ENCODE measurements around the gene ERBB4.

The ERBB4 gene

DNA sequence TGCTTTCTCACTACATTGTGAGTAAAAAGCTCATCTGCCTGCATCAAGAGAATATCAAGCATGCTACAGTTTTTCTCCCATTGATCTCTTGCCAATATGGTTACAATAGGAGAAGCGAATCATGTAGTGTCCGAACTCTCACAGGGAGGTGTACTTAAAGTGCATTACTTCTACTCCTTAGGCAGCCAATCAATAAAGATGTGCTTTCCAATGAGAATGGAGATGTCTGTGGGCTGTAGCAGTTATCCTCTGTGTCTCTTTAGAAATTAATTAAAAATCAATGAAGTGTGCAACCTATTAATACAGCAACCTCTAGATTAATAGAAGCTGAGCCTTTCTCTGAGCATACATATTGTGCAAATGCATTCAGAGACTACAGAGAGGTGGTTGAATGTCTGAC, 1098.5 kb downstream of the ERBB4 start:
- Histone ChIP-seq H2AFZ (ENCODE audit: low read length) (no peak overlapping the region), H3F3A (ENCODE audit: low read depth) (no peaks in the 10 kb centered on the region)

DNA sequence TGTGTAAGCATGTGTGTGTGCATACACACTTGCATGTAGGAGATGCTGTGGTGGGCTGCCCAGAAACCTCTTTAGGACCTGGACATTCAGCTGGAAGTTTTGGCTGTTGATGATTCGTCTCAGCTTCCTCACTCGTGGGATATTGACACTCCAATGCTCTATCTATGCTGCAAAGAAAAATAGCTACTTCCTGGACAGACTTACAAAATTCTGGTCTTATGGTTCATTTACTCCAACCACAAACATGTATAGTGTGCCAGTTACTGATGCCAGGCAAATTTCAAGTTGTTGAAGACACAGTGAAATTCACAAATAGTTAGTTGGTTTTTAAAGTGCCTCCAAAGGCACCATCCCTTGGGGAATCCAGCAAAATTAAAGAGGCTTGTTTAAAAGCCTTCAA, 1099.6 kb downstream of the ERBB4 start:
- Histone ChIP-seq H3K79me2 (ENCODE audit: insufficient read depth, low read length) (no peaks in the 10 kb centered on the region), H3F3A (ENCODE audit: low read depth) (no peaks in the 10 kb centered on the region), H3K36me3 (ENCODE audit: insufficient read depth, low read length) (no peaks in the 10 kb centered on the region), H3K4me1 (ENCODE audit: insufficient read depth, low read length, poor library complexity, severe bottlenecking) (peaks cover 14% of the 10 kb centered on the region), H3K4me3 (ENCODE audit: low read length, poor library complexity, severe bottlenecking) (peak overlapping the region; percentile 24), H3K9ac (ENCODE audit: low read depth, low read length, poor library complexity, severe bottlenecking) (no peak overlapping the region), H3K9me3 (ENCODE audit: insufficient read depth, low read depth, low read length) (no peaks in the 10 kb centered on the region), H2AFZ (ENCODE audit: low read length) (peak overlapping the region; percentile 65), H3K4me2 (ENCODE audit: low read depth, low read length, poor library complexity, severe bottlenecking) (peak overlapping the region; percentile 30), H3K27me3 (ENCODE audit: insufficient read depth, low read length, poor library complexity, severe bottlenecking) (no peaks in the 10 kb centered on the region), H3K9me2 (replicated peaks; ENCODE audit: low read depth, low read length) (no peaks in the 10 kb centered on the region), H4K20me1 (ENCODE audit: insufficient read depth, low read length, poor library complexity, severe bottlenecking) (no peaks in the 10 kb centered on the region)
- TF ChIP-seq CTCF (conservative IDR thresholded peaks at IDR 0.05; ENCODE audit: low read length) (no peak), EZH2phosphoT487 (IDR thresholded peaks at IDR 0.05; ENCODE audit: borderline replicate concordance) (no peak)

More for the DNA sequence above, 1098.5 kb downstream of the ERBB4 start:
- no peaks in the 10 kb centered on the region for H4K20me1 ChIP-seq (ENCODE audit: insufficient read depth, low read length, poor library complexity, severe bottlenecking)
- H3K9me2 ChIP-seq (replicated peaks; ENCODE audit: low read depth, low read length) = no peaks in the 10 kb centered on the region
- H3K36me3 ChIP-seq (ENCODE audit: insufficient read depth, low read length) = no peaks in the 10 kb centered on the region
- H3K9me3 ChIP-seq (ENCODE audit: insufficient read depth, low read depth, low read length) = no peaks in the 10 kb centered on the region
- H3K79me2 ChIP-seq (ENCODE audit: insufficient read depth, low read length) = no peaks in the 10 kb centered on the region
- no peaks in the 10 kb centered on the region for H3K27me3 ChIP-seq (ENCODE audit: insufficient read depth, low read length, poor library complexity, severe bottlenecking)
- no peak overlapping the region for H3K4me3 ChIP-seq (ENCODE audit: low read length, poor library complexity, severe bottlenecking)
- peaks cover 14% of the 10 kb centered on the region for H3K4me1 ChIP-seq (ENCODE audit: insufficient read depth, low read length, poor library complexity, severe bottlenecking)
- TF ChIP-seq EZH2phosphoT487 (IDR thresholded peaks at IDR 0.05; ENCODE audit: borderline replicate concordance) (no peak), CTCF (conservative IDR thresholded peaks at IDR 0.05; ENCODE audit: low read length) (no peak)
- no peak overlapping the region for H3K4me2 ChIP-seq (ENCODE audit: low read depth, low read length, poor library complexity, severe bottlenecking)
- H3K9ac ChIP-seq (ENCODE audit: low read depth, low read length, poor library complexity, severe bottlenecking) = no peak overlapping the region

GRCh38 chr2:211437396-211437795, 1101.2 kb downstream of the ERBB4 start:
- H3K9me2 ChIP-seq (replicated peaks; ENCODE audit: low read depth, low read length) = no peaks in the 10 kb centered on the region
- no peaks in the 10 kb centered on the region for H3K9me3 ChIP-seq (ENCODE audit: insufficient read depth, low read depth, low read length)
- H3K27me3 ChIP-seq (ENCODE audit: insufficient read depth, low read length, poor library complexity, severe bottlenecking) = no peaks in the 10 kb centered on the region
- no peak overlapping the region for H3K4me3 ChIP-seq (ENCODE audit: low read length, poor library complexity, severe bottlenecking)
- H4K20me1 ChIP-seq (ENCODE audit: insufficient read depth, low read length, poor library complexity, severe bottlenecking) = no peaks in the 10 kb centered on the region
- H3K79me2 ChIP-seq (ENCODE audit: insufficient read depth, low read length) = no peaks in the 10 kb centered on the region
- H3K4me1 ChIP-seq (ENCODE audit: insufficient read depth, low read length, poor library complexity, severe bottlenecking) = peaks cover 14% of the 10 kb centered on the region
- H3K4me2 ChIP-seq (ENCODE audit: low read depth, low read length, poor library complexity, severe bottlenecking) = no peak overlapping the region
- no peak overlapping the region for H2AFZ ChIP-seq (ENCODE audit: low read length)
- H3F3A ChIP-seq (ENCODE audit: low read depth) = no peaks in the 10 kb centered on the region
- H3K36me3 ChIP-seq (ENCODE audit: insufficient read depth, low read length) = no peaks in the 10 kb centered on the region
- TF ChIP-seq EZH2phosphoT487 (IDR thresholded peaks at IDR 0.05; ENCODE audit: borderline replicate concordance) (no peak), CTCF (conservative IDR thresholded peaks at IDR 0.05; ENCODE audit: low read length) (no peak)
- no peak overlapping the region for H3K9ac ChIP-seq (ENCODE audit: low read depth, low read length, poor library complexity, severe bottlenecking)
